ENCODE results near the gene TNS1.
"Not testable (repeated sequence)": the region's sequence is repeated elsewhere in the genome, so short reads cannot be mapped to it uniquely, and the experiment has no call there.

The TNS1 gene

DNA sequence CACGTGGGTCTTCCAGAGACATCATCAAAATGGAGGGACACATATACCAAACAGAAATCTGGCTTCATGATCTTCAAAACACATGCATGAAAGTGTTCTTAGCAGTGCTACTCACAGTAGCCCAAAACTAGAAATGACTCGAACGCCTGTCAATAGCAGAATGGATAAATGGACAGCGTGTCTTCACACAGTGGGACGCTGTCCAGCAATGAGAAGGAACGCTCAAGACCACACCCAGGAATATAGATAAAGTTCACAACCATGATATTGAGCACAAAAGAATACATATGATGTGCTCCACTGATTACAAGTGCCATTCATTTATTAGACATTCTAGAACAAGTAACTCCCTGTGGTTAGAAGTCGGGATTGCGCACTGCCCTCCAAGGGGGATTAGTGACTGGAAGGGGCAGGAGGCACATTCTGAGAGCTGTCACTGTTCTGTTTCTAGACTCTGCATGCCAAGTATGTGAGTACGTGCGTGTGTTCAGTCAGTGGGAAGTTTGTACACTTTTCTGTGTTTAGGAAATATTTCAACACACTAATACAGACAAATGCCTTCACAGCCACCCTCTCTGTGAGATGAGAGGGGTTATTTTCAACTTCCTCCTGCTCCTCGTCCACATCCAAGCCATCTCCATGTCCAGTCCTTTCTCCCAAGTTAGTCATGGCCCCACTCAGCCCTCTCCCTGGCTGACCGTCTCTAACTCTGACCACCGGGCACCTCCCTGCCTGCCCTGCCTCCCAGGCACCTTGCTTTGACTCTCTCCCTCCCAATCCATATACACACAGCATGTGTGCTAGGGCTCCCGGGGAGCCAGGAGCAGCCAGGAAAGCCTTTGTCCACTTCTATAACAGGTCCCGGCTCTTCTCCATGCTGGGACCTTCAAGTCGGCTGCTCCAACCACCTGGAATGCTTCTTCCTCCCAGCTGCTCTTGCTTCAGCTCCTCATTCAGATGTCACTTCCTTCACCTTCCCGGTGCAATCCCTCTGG lies 26.9 kb upstream of the TNS1 start:
- DNase-seq, result no peak

DNA sequence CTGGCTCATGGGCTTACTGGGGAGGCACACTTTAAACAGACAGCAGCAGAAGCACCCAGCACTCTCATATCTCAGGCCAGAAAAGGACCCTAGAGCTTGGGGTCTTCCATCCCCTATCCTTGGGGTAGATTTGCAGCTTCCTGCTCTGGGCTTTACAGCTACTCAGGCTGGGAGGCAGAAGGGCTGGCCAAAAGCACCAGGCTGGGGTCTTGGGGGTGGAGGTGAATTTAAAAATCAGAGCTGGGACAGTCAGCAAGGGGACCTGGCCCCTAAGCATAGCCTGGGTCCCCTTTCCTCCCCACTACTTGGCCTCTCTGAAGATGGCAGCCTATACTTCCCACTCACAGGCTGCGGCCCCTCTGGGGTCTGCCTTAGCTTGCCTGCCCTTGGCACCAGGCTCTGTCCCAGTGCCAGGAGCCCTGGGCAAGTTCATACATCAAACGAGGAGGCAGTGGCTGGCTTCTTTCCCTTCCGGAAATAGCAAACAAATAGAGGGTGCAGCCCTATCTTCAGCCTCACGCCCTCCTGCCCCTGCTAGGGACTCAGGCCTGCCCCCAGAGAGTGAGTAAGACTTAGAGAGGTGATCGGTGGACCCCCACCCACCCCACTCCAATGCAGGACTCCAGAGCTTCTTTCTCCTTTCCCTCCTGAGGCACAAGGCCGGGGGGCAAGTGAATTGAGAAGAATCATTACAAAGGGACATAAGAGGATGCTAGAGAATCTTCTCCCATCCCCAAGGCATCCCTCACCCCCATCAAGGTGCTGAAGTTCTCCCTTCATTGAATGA lies 26.0 kb upstream of the TNS1 start:
- DNase-seq, result no peak

DNA sequence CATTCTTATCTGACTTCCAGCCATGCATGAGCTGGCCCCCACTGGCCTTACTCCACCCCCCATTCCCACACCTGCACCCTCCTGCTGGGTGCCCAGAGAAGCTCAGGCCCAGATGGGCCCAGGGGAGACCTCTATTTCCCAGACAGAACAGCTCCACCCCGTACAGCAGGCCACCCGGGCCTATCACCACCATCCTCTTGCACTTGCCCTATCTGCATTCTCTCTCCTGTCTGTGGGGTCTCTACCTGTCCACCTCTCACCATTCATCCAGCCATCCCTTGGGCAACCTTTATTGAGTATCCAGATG lies 25.3 kb upstream of the TNS1 start:
- no peak for DNase-seq

DNA sequence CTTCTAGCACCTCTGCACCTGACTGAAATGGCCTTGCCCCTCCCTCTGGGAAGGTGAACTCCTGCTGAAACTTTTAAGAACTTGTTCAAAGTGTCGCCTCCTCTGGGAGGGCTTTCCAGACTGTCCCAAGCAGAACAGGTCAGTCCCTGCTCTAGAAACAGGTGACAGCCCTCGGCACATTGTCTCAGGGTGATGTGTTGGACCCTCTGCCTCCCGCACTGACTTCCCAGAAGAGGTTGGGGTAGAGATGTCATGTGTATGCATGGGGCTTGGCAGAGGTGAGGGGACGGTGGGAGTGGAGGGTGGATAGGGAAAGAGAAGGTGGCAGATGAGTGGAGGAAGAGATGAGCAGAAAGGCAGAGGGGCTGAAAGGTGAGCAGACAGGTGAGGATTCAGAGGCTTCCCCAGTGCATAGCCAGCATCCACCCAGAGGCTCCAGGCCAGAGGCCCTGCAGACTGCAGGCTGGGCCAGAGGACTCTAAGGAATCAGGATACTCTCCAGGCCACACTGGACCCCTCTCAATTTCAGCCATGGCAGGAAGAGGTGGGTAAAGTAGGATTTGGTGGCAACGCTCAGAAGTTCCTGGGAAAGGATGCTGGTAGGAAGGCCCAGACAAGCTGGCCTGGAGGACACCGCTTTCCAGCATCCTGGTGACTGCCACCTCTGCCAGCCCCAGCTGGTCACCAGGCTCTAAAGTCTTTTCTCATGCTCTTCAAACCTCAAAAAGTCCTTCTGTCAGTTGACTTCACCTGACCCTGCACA lies 24.8 kb upstream of the TNS1 start:
- no peak for DNase-seq

DNA sequence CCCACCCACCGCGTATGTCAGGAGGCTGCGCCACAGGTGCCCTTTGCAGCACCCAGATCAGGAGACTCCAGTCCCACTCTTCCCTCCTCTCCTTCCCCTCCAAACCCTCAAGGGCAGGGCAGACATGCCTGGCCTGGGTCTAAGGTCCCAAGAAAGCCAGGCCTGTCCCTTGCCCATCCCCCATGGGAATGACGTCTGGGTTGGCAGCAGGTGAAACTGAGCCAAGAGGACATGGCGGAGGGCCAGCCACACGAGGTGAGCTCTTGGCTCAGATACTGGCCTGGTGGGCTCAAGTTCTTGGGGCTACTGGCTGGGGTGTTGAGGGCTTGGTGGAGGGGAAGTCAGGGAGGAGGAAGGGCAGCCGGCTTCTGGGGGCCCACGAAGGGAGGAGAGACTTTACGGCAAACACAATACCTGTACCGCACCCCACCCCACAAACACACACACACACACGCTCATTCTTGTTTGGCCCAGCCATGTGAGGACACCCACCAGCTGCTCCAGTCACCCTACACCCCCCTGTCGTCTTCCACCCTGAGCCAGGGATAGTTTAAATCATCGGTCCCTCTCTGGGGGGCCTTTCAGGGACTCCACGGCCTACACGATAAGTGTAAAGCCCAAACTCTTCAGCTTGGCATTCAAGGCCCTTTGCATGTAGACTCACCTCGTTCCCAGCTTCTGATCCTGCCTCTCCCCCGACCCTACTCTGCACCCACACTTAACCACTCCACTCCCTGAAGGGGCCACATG lies 24.1 kb upstream of the TNS1 start:
- no peak for DNase-seq

DNA sequence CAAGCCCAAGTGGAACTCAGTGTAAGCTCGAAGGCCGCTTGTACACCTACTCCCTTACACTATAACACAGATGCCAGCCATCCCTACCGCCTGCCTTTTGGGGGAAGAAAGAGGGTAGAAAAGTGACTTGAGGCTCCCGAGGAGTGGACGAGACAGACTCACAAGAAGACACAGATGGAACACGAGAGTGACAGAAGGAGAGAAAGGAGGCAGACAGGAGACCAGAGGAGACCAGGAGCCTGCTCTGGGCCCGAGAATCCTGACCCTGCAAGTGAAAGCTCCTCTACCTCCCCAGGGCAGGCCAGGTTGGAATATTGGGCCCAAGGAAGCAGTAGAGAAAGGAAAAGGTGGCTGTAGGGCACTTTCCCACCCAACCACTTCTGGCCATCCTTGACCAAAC lies 23.4 kb upstream of the TNS1 start:
- DNase-seq, result no peak

DNA sequence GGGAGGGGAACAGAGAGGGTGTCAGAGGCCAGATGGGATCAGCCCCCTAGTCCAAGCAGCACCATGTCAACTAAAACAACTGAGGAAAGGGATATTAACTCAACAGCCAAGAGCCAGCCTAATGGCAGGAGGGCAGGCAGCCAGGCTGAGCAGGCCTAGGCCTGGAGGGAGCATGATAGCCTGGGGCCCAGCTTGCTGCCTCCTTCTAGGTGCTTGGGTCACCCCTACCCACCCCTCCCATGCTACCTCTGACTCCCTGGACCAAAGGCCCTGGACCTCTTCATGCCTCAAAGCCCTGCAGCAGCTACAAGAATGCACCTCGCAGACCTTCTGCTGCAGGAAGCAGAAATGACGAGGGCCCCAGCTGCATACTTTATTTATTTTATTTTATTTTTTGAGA lies 22.1 kb upstream of the TNS1 start:
- no peak for DNase-seq

DNA sequence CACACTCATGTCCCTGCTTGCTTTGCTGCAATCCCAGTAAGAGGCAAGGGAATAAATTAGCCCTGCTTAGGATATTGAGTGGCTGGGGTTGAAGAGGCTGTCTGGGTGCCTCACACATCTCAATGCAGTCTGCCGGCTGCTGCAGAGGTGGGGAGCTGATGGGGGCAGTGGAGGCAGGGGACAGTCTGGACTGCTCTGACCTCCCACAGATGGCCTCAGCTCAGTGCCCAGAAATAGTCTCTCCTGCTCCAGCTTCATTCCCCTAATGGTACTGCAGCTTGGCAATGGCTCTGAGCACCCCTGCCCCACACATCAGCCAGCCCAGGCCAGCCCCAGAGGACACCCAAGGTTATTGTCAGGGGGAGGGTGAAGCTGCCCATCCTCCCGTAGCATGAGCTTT lies 21.5 kb upstream of the TNS1 start:
- no peak for DNase-seq

DNA sequence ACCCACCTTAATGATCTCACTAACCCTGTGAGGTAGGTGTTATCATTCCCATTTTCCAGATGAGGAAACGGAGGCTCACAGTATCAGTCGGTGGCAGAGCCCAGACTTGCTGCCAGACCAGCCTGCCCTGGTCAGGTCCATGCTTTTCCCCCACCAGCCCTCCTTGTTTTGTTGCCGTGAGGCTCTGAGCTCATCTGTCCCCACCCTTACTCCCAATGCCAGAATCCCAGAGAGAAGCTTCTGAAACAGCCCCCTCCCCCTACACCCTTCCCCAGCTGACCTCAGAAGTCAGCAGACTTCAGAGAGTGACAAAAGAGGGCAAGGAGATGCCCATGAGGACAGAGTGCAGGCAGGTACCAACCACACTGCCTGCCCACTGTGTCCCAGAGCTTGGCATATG lies 20.8 kb upstream of the TNS1 start:
- DNase-seq, result no peak

DNA sequence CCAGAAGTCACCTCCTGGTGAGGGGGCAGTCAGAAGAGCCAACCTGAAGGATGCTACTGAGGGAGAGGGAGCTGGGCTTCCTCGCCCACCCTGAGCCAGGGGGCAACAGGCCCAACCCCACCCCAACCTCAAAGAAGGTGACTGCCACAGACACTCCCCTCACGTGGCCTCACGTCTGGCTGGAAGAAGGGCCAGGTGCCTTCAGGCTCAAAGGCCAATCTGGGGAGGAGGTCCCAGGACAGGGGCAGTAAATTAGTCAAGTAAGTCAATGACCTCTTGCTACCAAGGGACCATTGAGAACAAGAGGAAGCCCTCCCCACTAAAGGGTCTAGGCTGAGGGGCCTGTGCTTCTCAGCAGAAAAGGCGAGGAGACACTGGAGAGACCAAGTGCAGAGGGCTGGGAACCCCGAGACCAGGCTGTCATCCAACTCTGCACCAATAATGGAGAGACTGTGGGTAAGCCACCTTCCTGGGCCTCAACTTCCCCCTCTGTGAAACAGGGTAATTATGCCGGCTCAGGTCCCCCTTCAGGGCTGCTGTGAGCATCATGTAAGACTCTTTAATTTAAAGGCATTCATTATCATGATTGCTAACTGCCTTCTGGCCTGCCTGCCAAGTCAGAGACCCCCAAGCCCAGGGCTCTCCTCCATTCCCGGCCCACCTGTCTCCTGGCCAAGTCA lies 20.2 kb upstream of the TNS1 start:
- no peak for DNase-seq

DNA sequence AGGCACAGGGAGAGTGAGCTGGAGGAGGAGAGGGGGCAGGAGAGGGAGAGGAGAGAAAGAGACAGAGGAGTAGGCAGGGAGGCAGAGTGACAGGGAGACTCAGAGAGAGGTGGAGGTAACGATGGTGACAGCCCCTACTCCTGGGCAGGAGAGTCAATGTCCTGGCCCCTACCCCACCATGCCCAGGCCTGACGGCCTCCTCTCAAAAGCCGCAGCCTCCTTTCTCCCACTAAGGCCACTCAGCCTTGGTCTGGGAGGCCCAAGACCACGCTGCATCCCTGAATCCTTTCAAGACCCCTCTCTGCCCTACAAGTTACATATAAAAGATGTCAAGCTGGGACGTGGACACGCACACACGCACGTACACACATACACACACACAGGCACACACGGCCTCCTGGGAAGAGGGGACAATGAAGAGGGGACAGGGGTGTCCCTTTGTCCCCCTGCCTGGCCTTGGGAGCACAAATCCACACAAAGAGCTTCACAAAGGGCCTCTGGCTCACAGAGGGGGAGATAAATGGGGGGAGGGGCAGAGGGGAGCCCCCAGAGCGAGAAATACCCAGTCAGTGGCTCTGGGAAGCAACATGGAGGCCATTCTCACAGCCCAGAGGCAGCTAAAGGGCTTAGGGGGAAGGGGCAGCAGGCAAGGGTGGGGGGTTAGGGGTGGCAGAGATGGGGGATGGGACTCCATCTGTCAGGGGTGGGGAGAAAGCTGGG lies 19.5 kb upstream of the TNS1 start:
- DNase-seq, result no peak

DNA sequence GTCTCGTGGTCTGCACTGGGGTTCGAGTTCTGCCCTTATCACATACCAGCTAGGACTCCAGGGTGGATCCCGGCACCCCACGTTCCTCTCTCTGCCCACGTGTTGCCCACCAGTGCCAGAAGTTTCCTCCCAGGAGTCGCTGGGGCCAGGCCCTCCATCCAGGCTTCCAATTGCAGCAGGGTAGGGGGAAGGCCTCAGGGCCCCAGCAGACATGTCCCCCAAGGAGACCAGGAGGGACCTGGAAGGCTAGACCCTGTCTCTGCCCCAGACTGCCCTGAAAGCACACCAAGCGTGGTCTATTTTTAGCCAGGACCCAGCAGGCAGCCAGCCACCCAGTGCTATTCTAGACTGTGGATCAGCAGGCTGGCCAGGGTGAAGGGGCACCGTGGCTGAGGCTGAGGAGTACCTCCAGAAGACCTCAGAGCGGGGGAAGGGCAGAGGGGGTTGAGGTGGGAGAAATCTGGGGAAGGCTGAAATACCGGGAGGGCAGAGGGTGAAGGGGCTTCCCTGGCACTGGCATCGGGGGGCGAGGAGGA lies 18.8 kb upstream of the TNS1 start:
- DNase-seq, result no peak

DNA sequence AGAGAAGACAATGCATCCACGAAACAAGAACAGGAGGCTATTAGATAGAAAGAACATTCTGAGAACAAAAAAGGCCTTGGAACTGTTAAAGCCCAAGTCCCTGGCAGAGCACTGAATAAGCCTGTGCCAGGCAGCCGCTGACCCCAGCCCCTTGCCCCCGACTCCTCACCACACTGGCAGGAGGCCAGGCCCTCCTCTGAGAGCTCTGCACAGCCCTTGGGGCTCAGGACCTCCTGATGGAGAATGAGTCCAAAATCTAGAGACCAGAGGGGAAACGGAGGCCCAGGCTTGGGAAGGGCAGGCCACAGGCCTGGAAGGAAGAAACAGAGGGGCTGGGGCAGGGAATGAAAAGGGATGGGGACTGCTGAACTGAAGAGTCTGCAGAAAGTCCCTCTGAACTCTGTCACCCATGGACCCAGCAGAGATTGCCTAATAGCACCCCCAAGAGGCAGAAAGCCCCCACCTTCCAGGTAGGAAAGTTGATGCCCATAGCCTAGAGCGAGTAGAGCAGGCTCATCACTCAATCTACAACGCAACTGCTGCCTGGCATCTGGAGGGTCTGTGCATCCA lies 18.3 kb upstream of the TNS1 start:
- DNase-seq, result no peak

DNA sequence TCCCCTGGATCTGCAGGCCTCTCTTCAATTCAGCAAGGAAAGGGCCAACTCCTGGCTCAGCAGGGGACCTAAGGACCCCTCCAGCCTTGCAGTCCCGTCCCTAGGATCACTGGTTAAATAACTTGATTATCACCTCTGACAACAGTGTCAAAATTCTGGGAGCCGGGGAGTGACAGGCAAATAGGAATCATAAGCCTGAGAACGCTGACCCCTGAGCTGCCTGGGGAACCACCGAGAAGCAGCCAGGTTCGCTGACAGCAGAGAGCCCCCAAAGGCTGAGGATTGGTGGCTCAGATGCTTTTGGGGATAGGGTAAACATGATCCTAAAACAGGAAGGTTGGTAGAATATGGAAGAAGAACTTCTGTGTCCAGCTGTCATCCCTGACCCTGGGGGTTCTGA lies 17.5 kb upstream of the TNS1 start:
- DNase-seq, result no peak

DNA sequence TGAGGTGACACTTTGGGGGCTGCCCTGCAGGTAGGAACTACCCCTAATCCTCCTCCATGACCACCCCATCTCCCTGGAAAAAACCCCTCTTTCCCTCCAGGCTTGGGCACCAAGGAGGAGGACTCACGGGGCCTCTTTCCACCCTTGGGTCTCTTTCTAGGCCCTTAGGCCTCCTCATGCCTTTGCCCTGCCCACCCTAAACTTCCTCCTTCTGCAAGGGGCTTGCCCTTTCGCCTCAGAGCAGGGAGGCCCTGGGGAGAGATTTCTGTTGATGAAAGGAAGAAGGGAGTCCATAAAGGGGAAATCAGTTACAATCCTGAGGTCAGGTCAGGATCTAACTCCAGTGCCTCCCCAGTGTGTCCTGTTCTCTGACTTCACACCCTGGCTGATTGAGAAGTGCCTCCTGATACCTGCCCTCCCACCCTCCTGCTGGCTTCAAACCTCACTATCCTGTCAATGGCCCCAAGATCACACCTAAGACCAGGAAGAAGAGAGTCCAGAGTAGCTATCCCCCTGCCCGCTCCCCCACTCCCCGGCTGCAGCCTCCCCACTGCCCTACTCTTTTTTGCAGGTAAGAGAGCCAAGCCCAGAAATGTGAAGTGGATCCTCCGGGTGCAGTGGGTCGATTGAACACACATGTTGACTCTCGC lies 16.7 kb upstream of the TNS1 start:
- no peak for DNase-seq

DNA sequence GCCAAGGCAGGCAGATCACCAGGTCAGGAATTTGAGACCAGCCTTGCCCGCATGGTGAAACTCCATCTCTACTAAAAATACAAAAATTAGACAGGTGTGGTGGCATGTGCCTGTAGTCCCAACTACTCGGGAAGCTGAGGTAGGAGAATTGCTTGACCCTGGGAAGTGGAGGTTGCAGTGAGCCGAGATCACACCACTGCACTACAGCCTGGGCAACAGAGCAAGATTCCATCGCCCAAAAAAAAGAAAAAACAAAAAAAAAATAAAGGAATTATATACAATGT lies 16.0 kb upstream of the TNS1 start:
- not testable (repeated sequence) for DNase-seq

DNA sequence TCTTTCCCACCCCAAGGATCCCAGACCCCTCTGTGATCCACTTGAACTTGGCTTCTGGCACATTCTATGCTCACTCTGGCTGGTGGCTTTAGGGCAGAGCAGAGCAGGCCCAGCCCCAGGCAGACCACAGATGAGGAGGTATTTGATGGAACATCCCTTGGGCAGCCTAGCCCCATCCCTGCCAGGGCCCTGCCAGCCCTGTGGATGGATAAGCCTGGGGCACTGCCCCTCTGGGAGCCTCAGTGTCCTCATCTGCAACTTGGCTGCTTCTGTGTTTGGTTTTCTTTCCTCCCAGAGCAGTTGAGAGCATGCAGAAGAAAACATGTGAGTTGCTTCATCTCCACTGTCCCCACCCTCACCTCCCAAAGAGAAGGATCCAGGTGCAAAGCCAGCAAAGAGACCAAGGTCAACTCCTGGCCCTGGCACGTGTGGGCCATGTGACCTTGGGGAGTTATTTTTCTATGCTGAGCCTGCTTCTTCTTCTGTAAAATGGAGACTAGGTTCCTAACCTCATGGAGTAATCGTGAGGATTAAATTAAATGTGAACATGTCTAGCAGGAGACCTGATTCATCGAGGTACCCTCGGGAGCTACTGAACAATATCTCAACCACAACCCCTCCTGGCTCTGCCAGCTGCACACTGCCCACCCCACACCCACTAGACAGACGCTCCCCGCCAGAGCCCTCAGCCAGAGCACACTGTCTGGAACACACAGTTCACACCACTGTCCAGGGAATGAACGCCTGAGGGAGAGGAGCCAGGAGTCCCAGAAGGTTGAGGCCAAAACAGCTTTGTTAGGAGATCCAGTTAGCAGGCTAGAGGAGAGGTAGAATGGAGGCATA lies 14.6 kb upstream of the TNS1 start:
- no peak for DNase-seq

DNA sequence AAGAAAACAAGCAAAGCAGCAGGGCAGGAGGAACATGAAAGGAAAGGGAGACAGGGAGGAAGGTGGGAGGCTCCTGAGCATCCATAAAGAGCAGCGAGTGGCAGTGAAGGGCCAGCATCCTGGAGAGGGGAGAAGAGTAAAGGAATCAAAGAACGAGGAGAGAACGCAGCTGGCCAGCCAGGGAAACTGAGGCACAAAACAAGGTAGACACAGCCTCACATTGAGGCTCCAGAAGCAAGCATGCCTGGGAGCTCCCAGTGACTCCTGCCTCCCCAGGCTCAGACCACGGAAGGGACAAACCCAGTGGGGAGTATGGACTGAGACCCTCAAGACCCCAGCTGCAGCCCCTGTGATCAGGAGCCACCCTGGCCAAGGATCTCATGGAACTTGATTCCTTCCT lies 14.0 kb upstream of the TNS1 start:
- DNase-seq, result no peak
